Measurements from ENCODE around the gene DNAJC6.
"Not testable (repeated sequence)": the region's sequence is repeated elsewhere in the genome, so short reads cannot be mapped to it uniquely, and the experiment has no call there.

The DNAJC6 gene

GRCh38 chr1:65449214-65449823 is 140.0 kb downstream of the DNAJC6 start:
- DNase-seq (ENCODE audit: extremely low spot score, insufficient read length, low read depth) (no peak), FAIRE-seq (no peak)

DNA sequence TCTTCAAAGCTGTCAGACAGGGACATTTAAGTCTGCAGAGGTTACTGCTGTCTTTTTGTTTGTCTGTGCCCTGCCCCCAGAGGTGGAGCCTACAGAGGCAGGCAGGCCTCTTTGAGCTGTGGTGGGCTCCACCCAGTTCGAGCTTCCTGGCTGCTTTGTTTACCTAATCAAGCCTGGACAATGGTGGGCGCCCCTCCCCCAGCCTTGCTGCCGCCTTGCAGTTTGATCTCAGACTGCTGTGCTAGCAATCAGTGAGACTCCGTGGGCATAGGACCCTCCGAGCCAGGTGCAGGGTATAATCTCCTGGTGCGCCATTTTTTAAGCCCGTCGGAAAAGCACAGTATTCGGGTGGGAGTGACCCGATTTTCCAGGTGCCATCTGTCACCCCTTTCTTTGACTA is 146.3 kb downstream of the DNAJC6 start:
- DNase-seq (ENCODE audit: extremely low spot score, insufficient read length, low read depth); FAIRE-seq: not testable (repeated sequence)

DNA sequence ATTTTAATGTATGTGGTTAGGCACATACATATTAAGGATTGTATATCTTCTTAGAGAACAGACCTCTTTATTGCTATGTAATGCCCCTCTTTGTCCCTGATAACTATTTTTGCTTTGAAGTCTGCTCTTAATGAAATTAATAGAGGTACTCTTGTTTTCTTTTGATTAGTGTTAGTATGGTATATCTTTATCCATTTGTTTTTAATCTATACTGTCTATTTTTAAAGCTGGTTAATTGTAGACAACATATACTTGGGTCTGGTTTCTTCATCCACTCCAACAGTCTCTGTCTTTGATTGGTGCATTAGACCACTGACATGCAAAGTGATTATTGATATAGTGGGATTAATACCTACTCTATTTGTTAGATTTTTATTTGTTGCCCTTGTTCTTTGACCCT is 147.1 kb downstream of the DNAJC6 start:
- no peak for FAIRE-seq

DNA sequence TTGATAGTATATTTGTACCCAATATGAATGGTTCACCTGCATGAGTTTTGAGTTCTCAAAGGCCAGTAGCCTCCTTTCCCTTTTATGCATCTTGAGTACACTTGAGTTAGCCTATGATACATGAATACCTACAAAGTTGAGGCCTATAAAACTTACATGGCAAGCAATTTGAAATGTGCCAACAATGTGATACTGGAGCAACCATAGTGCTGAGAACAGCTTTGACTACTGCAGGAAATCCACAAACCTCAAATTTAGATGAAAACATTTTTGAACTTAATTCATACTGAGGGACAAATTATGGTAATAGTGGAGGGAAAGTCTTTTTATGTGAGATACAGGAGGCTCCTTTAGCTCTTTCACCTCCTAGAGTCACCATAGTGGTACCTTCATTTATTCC is 148.5 kb downstream of the DNAJC6 start:
- FAIRE-seq, result no peak
- no peak for DNase-seq (ENCODE audit: extremely low spot score, insufficient read length, low read depth)

More for the DNA sequence above, 147.1 kb downstream of the DNAJC6 start:
- no peak for DNase-seq (ENCODE audit: extremely low spot score, insufficient read length, low read depth)

DNA sequence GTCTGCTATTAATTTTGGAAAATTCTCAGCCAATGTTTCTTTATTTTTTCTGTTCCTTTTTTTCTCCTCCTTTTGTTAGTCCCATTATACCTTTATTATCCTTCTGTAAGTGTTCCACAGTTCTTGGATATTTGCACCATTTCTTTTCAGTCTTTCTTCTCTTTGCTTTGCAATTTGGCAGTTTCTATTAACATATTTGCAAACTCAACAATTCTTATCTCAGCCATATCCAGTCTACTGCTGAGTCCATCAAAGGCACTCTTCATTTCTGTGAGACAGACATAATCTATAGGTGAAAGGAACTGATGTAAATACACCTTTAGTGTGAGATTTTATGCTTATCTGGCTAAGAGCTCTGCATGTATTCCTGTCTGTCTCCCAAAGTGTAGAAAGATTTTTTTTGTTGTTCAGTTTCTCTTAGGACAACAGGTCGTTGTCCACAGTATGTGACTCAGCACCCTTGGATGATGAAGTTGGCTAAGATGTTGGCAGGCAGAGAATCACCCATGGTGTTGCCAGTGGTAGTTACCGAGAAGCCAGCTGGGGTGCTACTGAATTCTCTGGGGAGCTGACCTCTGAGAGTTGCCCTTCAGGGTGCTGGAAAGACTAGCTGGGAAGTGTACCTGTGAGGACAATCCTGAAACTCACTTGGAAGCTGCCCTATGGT is 149.5 kb downstream of the DNAJC6 start:
- FAIRE-seq (no peak), DNase-seq (ENCODE audit: extremely low spot score, insufficient read length, low read depth) (no peak)

- FAIRE-seq (peak; percentile 33), DNase-seq (ENCODE audit: extremely low spot score, insufficient read length, low read depth) (no peak)
Observed at GRCh38 chr1:65459397-65459768, 150.0 kb downstream of the DNAJC6 start.

Data from GM18507 (cell line).